DMS79 treated with DMSO at 0.1 percent for 48 hours (cell line): ENCODE data around the gene DNM2.
"Not testable (repeated sequence)": the region's sequence is repeated elsewhere in the genome, so short reads cannot be mapped to it uniquely, and the experiment has no call there.

ENCODE experiments used
- DNase-seq: peaks from one replicate; lab custom pipeline; 2025; lab: John Stamatoyannopoulos, UW

Gene DNM2

GRCh38 chr19:10717356-10718204, at the start of gene DNM2:
TSS of gene DNM2 (plus strand) at chr19:10718079. CDS start at chr19:10718243, 164 bp downstream.
- DNase-seq: peak; percentile 100

GRCh38 chr19:10669246-10669645, 48.6 kb upstream of the DNM2 start:
- DNase-seq: no peak

- DNase-seq: no peak
These were observed 47.7 kb upstream of the DNM2 start for GRCh38 chr19:10670182-10670581.

- no peak for DNase-seq
These were observed 46.7 kb upstream of the DNM2 start for GRCh38 chr19:10670876-10671804.

GRCh38 chr19:10671922-10672321, 46.0 kb upstream of the DNM2 start:
- not testable (repeated sequence) for DNase-seq

GRCh38 chr19:10675214-10675613, 42.7 kb upstream of the DNM2 start:
- not testable (repeated sequence) for DNase-seq

- DNase-seq: no peak
These were observed 40.1 kb upstream of the DNM2 start for GRCh38 chr19:10677751-10678150.

- no peak for DNase-seq
These were observed 39.1 kb upstream of the DNM2 start for GRCh38 chr19:10678813-10679212.

- DNase-seq: no peak
These were observed 38.1 kb upstream of the DNM2 start for GRCh38 chr19:10679743-10680142.

- no peak for DNase-seq
These were observed 37.2 kb upstream of the DNM2 start for GRCh38 chr19:10680545-10681135.

GRCh38 chr19:10681658-10682057, 36.2 kb upstream of the DNM2 start:
- no peak for DNase-seq

GRCh38 chr19:10682397-10683063, 35.3 kb upstream of the DNM2 start:
- DNase-seq: no peak

- DNase-seq: no peak
These were observed 34.8 kb upstream of the DNM2 start for GRCh38 chr19:10683064-10683426.

GRCh38 chr19:10683582-10683981, 34.3 kb upstream of the DNM2 start:
- no peak for DNase-seq

- no peak for DNase-seq
These were observed 32.7 kb upstream of the DNM2 start for GRCh38 chr19:10685210-10685609.

GRCh38 chr19:10686193-10686592, 31.7 kb upstream of the DNM2 start:
- DNase-seq: no peak

GRCh38 chr19:10686661-10687517, 31.0 kb upstream of the DNM2 start:
- no peak for DNase-seq

- no peak for DNase-seq
These were observed 30.2 kb upstream of the DNM2 start for GRCh38 chr19:10687518-10688288.

- no peak for DNase-seq
These were observed 29.2 kb upstream of the DNM2 start for GRCh38 chr19:10688545-10689280.
